HEK293T (cell line): Measurements from ENCODE around the gene GIMAP5.

Source experiments
- CTCF ChIA-PET: fragments of 350-600 bp; formaldehyde crosslinking; extraction: SDS; loops from one replicate; lab custom pipeline; 2021; ENCODE audit warnings: antibody characterized with exemption, inconsistent platforms; lab: Yijun Ruan, JAX
- POLR2A ChIA-PET: fragments of 350-600 bp; formaldehyde crosslinking; extraction: SDS; loops from one replicate; lab custom pipeline; 2020; ENCODE audit warnings: antibody characterized with exemption, inconsistent platforms; lab: Yijun Ruan, JAX
- DNase-seq: peaks from one replicate; pipeline ENCODE4 v3.0.0; 2012; ENCODE audit warnings: mixed read lengths; ENCODE audit errors: extremely low spot score
- ARNT ChIP-seq: fragments of 450-650 bp; IDR thresholded peaks from 2 replicates; pipeline ENCODE4 v1.6.1; 2017; ENCODE audit warnings: mild to moderate bottlenecking
- BHLHE40 ChIP-seq: fragments of 450-650 bp; IDR thresholded peaks from 2 replicates; pipeline ENCODE4 v1.6.1; 2016; ENCODE audit warnings: mild to moderate bottlenecking, moderate library complexity, borderline replicate concordance
- CTBP1 ChIP-seq: fragments of 450-650 bp; IDR thresholded peaks from 2 replicates; pipeline ENCODE4 v1.6.1; 2016; ENCODE audit warnings: borderline replicate concordance
- ELF4 ChIP-seq: fragments of 450-650 bp; IDR thresholded peaks from 2 replicates; pipeline ENCODE4 v1.6.1; 2017; ENCODE audit warnings: antibody characterized with exemption
- FOXA1 ChIP-seq: fragments of 450-650 bp; IDR thresholded peaks from 2 replicates; pipeline ENCODE4 v1.6.1; 2016; ENCODE audit warnings: mild to moderate bottlenecking
- FOXK2 ChIP-seq: fragments of 450-650 bp; IDR thresholded peaks from 2 replicates; pipeline ENCODE4 v1.6.1; 2016; ENCODE audit warnings: mild to moderate bottlenecking
- FOXM1 ChIP-seq: fragments of 450-650 bp; IDR thresholded peaks from 2 replicates; pipeline ENCODE4 v1.6.1; 2017; ENCODE audit warnings: mild to moderate bottlenecking, borderline replicate concordance
- HDGF ChIP-seq: fragments of 450-650 bp; IDR thresholded peaks from 2 replicates; pipeline ENCODE4 v1.6.1; 2017; ENCODE audit warnings: antibody characterized with exemption, borderline replicate concordance
- L3MBTL2 ChIP-seq: fragments of 450-650 bp; conservative IDR thresholded peaks from 2 replicates; pipeline ENCODE4 v1.6.1; 2016; ENCODE audit warnings: mild to moderate bottlenecking
- LEF1 ChIP-seq: fragments of 450-650 bp; IDR thresholded peaks from 2 replicates; pipeline ENCODE4 v1.6.1; 2017; ENCODE audit warnings: mild to moderate bottlenecking, borderline replicate concordance
- NFRKB ChIP-seq: fragments of 450-650 bp; IDR thresholded peaks from 2 replicates; pipeline ENCODE4 v1.6.1; 2016; ENCODE audit warnings: mild to moderate bottlenecking, moderate library complexity
- SP1 ChIP-seq: fragments of 450-650 bp; IDR thresholded peaks from 2 replicates; pipeline ENCODE4 v1.6.1; 2017
- SUZ12 ChIP-seq: fragments of 450-650 bp; IDR thresholded peaks from 2 replicates; pipeline ENCODE4 v1.6.1; 2016; ENCODE audit warnings: mild to moderate bottlenecking
- TARDBP ChIP-seq: fragments of 450-650 bp; IDR thresholded peaks from 2 replicates; pipeline ENCODE4 v1.6.1; 2016
- ZNF384 ChIP-seq: fragments of 450-650 bp; IDR thresholded peaks from 2 replicates; pipeline ENCODE4 v1.6.1; 2016
- TF ChIP-seq, protein P1 (sequence below): fragments of 450-650 bp; IDR thresholded peaks from 2 replicates; pipeline ENCODE4 v1.6.1; 2016

The GIMAP5 gene

DNA sequence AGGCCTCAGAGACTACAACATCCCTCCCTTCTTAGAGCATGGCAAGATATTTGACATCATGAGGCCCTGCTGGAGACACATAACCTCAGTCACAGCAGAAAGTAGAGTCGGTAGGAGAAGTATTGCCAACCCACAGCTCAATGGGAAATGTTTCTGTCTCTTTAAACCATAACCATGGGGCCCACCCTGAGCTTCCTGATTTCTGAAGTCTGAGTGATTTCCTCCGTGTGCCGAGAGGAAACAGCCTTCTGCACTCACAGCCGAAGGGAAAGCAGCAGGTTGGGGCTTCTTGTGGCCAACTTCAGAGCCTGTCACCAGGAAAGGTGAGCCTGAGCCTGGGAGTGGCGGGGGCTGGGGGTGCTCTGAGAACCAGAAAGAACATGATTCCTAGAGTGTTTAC is 20.9 kb upstream of the GIMAP5 start, which contains the start of gene GIMAP1:
Gene GIMAP1 (plus strand): TSS at position 246 of the 400 bp plus-strand sequence. CDS start 2,435 bp downstream, outside the sequence.
- CTCF ChIA-PET = interaction anchor here (0.6 kb wide), 1 partner anchor 38 kb away, joined by 3 read pairs; no protein-coding TSS in a partner anchor

DNA sequence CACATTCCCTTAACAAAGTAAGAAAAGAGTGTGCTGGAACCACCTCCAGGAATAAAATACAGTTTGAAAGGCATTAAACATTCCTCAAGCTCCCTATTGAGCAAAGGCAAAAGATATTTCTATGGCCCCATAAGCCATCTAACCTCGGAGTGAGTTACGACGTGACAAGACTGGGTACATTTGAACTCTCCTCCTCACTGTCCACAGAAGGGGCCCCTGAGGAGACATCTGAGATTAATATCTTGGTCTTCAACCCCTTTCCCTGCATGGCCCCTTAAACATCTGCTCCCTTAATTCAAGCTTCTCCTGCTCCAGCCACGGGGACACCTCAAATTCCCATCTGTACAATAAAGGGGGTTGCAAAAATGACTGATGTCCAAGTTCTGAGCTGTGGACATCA is 20.3 kb upstream of the GIMAP5 start:
- ChIA-PET POLR2A (no interaction called here), CTCF (interaction anchor here (0.6 kb wide), 1 partner anchor 37 kb away, joined by 3 read pairs; no protein-coding TSS in a partner anchor)
- TF ChIP-seq LEF1 (no peak), ELF4 (no peak), SUZ12 (no peak), NFRKB (no peak), HDGF (no peak)
- TF ChIP-seq, protein P1, sequence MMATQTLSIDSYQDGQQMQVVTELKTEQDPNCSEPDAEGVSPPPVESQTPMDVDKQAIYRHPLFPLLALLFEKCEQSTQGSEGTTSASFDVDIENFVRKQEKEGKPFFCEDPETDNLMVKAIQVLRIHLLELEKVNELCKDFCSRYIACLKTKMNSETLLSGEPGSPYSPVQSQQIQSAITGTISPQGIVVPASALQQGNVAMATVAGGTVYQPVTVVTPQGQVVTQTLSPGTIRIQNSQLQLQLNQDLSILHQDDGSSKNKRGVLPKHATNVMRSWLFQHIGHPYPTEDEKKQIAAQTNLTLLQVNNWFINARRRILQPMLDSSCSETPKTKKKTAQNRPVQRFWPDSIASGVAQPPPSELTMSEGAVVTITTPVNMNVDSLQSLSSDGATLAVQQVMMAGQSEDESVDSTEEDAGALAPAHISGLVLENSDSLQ = no peak
- DNase-seq = no peak

More for the DNA sequence above, 20.9 kb upstream of the GIMAP5 start, which contains the start of gene GIMAP1:
- no peak for TF ChIP-seq ELF4
- POLR2A ChIA-PET = no interaction called here
- DNase-seq = no peak

DNA sequence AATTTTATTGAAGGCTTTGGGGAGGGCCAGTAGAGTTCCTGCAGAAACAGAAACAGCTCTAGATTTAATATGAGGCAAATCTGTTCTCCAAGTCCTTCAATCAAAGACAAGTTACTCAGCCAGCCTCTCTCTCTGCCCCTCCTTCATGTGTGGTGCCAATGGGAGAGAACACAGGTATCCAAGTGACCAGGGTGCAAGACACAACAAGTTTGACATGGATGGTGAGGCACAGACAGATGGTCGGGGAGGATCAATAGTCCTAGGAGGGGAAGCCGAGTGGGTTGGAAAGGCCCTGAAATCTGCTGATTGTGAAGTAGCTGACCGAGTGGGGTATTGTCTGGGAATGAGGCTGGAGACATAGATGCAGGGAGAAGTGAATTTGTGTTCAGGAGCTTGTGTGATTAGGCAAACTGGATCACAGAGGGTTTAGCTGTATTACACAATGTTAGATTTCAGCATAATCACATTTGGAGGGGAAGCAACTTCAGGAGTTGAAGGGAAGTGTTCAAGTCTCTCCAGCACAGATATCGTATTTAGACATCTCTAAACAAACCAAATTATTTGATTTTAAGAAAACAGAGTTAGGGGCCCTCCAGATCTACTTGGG is 19.3 kb upstream of the GIMAP5 start:
- CTCF ChIA-PET = no interaction called here
- TF ChIP-seq FOXA1 = no peak
- no peak for TF ChIP-seq SUZ12
- TF ChIP-seq, protein P1 = no peak
- no peak for TF ChIP-seq LEF1
- no peak for TF ChIP-seq TARDBP
- no peak for TF ChIP-seq CTBP1
- no peak for TF ChIP-seq BHLHE40
- TF ChIP-seq ELF4 = no peak
- TF ChIP-seq FOXK2 = no peak
- no peak for TF ChIP-seq ARNT
- TF ChIP-seq FOXM1 = no peak
- TF ChIP-seq ZNF384 = no peak
- TF ChIP-seq SP1 = no peak
- TF ChIP-seq HDGF = no peak
- no peak for TF ChIP-seq L3MBTL2
- no peak for TF ChIP-seq NFRKB
- POLR2A ChIA-PET = no interaction called here
- no peak for DNase-seq

DNA sequence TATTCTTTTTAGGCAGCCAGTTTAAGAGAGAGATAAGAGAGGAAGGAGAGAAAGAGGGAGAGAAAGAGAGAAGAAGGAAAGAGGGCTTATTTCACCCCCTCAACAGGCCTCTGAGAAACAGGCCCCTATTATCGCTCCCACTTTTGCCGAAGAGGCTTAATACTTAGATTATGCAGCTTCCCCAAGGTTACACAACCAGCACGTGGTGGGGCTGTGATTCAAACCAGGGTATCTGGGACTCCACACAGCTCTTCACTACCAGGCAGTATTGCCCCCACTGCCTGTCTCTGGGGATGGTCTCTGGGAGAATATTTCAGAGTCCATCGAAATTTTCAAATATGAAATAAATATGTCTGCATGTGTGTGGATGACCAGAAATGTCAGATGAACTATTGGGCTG is 17.8 kb upstream of the GIMAP5 start:
- CTCF ChIA-PET = no interaction called here
- POLR2A ChIA-PET = no interaction called here
- TF ChIP-seq NFRKB = no peak
- DNase-seq = no peak

DNA sequence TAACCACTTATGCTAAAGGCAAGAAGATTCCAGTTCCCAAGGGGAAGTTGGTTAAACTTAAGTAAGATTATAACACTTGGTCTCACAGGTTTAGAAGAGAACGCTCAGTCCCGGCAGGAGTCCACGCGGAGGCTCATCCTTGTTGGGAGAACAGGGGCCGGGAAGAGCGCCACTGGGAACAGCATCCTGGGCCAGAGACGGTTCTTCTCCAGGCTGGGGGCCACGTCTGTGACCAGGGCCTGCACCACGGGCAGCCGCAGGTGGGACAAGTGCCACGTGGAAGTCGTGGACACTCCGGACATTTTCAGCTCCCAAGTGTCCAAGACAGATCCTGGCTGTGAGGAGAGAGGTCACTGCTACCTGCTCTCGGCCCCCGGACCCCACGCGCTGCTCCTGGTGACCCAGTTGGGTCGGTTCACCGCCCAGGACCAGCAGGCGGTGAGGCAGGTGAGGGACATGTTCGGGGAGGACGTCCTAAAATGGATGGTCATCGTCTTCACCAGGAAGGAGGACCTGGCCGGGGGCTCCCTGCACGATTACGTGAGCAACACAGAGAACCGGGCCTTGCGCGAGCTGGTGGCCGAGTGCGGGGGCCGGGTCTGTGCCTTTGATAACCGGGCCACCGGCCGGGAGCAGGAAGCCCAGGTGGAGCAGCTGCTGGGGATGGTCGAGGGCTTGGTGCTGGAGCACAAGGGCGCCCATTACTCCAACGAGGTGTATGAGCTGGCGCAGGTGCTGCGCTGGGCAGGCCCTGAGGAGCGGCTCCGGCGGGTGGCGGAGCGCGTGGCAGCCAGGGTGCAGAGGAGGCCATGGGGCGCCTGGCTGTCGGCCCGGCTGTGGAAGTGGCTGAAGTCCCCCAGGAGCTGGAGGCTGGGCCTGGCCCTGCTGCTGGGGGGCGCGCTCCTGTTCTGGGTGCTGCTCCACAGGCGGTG is 17.0 kb upstream of the GIMAP5 start:
- no peak for DNase-seq
- POLR2A ChIA-PET = no interaction called here
- CTCF ChIA-PET = no interaction called here
- no peak for TF ChIP-seq TARDBP
- no peak for TF ChIP-seq HDGF
- TF ChIP-seq ARNT = no peak
- no peak for TF ChIP-seq LEF1
- no peak for TF ChIP-seq L3MBTL2
- no peak for TF ChIP-seq ELF4
- TF ChIP-seq BHLHE40 = no peak
- TF ChIP-seq FOXA1 = no peak
- TF ChIP-seq, protein P1 = no peak
- no peak for TF ChIP-seq FOXM1
- TF ChIP-seq NFRKB = no peak
- no peak for TF ChIP-seq SP1
- TF ChIP-seq CTBP1 = no peak
- no peak for TF ChIP-seq SUZ12
- TF ChIP-seq ZNF384 = no peak
- TF ChIP-seq FOXK2 = no peak

DNA sequence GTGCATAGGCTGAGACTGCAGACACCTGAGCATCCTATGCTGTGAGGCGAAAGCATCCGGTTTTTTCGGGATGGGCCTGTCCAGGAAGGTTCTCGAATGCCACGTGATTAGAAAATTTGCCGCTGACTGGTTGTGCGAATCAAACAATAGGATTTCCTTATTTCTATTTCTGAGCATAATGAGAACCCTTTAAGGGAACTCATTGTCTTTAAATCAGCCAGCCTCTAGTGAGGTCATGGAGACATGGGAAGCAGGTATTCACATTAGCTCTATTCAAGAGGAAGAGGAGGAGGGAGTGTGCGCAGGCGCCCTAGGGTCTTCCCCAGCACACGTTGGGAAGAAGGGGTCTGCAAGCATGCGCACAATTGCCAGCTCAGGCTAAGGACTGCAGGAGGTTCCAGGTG is 15.2 kb upstream of the GIMAP5 start:
- no peak for TF ChIP-seq LEF1
- no peak for TF ChIP-seq CTBP1
- no peak for TF ChIP-seq HDGF
- TF ChIP-seq L3MBTL2 = no peak
- TF ChIP-seq ZNF384 = no peak
- no peak for TF ChIP-seq FOXK2
- TF ChIP-seq FOXA1 = no peak
- TF ChIP-seq SP1 = no peak
- TF ChIP-seq SUZ12 = no peak
- TF ChIP-seq TARDBP = no peak
- no peak for TF ChIP-seq ELF4
- TF ChIP-seq NFRKB = no peak
- TF ChIP-seq BHLHE40 = no peak
- TF ChIP-seq, protein P1 = no peak
- no peak for TF ChIP-seq FOXM1
- no peak for TF ChIP-seq ARNT
- CTCF ChIA-PET = no interaction called here
- POLR2A ChIA-PET = no interaction called here
- DNase-seq = no peak
